Breast epithelium (tissue), 3 donors: ENCODE data around the gene EDEM2.
"Not testable (repeated sequence)": the region's sequence is repeated elsewhere in the genome, so short reads cannot be mapped to it uniquely, and the experiment has no call there.

ENCODE experiments used
- CTCF ChIP-seq, 3 donors: fragments of 450-650 bp; IDR thresholded peaks; one replicate each; pipeline ENCODE4 v1.5.1; 2016 to 2017; ENCODE audit warnings: antibody characterized with exemption in 3 of 3, mild to moderate bottlenecking in 3 of 3, moderate library complexity in 3 of 3
- POLR2A ChIP-seq: fragments of 450-650 bp; IDR thresholded peaks from one replicate; pipeline ENCODE4 v1.6.1; 2016; ENCODE audit warnings: antibody characterized with exemption, mild to moderate bottlenecking, moderate library complexity

GRCh38 chr20:35193031-35193791 is 46.1 kb upstream of the EDEM2 start:
- TF ChIP-seq POLR2A; CTCF (IDR thresholded peaks at IDR 0.05): not testable (repeated sequence)
